Cardiac fibroblast (primary cell): Measurements from ENCODE around the gene KHDC4.

Experiments
- DNase-seq, 2 donors: peaks; one replicate each; pipeline versions ENCODE4 v3.0.0 to v3.0.0-alpha.2; 2010; ENCODE audit warnings: low read depth in 2 of 2
- H3K4me3 ChIP-seq, 2 donors: replicated peaks in 1 of 2; 1 replicate in 1 of 2; 2 replicates in 1 of 2; pipeline ENCODE4 v1.5.1; 2011; ENCODE audit warnings: low read depth in 2 of 2, low read length in 2 of 2, mild to moderate bottlenecking in 2 of 2, moderate library complexity in 1 of 2
- TF ChIP-seq, protein P1 (sequence below): IDR thresholded peaks from one replicate; pipeline ENCODE4 v1.5.1; 2011; ENCODE audit warnings: low read depth, mild to moderate bottlenecking, low read length, inconsistent platforms

KHDC4 gene

DNA sequence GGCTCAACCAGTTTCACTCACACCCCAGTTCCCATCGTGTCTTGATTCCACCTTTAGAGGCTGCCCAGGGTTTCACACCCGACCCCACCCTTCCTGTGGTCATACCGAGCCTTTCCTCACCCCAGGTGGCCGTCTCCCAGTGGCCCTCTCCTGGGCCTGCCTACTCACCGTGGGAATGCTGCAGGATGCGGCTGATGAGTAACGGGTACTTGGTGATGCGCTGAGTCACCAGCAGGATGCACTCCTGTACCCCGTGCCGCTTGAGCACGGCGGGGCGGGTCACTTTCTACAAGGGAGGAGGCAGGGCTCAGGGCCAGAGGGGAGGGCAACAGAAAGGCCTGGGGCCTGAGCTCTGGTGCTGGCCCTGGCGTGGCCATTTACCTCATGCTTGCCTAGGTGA, 27.7 kb upstream of the KHDC4 start:
- DNase-seq = peak; percentile 90 to 98
- no peak overlapping the region for H3K4me3 ChIP-seq
- TF ChIP-seq, protein P1, sequence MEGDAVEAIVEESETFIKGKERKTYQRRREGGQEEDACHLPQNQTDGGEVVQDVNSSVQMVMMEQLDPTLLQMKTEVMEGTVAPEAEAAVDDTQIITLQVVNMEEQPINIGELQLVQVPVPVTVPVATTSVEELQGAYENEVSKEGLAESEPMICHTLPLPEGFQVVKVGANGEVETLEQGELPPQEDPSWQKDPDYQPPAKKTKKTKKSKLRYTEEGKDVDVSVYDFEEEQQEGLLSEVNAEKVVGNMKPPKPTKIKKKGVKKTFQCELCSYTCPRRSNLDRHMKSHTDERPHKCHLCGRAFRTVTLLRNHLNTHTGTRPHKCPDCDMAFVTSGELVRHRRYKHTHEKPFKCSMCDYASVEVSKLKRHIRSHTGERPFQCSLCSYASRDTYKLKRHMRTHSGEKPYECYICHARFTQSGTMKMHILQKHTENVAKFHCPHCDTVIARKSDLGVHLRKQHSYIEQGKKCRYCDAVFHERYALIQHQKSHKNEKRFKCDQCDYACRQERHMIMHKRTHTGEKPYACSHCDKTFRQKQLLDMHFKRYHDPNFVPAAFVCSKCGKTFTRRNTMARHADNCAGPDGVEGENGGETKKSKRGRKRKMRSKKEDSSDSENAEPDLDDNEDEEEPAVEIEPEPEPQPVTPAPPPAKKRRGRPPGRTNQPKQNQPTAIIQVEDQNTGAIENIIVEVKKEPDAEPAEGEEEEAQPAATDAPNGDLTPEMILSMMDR = peak; percentile 12

DNA sequence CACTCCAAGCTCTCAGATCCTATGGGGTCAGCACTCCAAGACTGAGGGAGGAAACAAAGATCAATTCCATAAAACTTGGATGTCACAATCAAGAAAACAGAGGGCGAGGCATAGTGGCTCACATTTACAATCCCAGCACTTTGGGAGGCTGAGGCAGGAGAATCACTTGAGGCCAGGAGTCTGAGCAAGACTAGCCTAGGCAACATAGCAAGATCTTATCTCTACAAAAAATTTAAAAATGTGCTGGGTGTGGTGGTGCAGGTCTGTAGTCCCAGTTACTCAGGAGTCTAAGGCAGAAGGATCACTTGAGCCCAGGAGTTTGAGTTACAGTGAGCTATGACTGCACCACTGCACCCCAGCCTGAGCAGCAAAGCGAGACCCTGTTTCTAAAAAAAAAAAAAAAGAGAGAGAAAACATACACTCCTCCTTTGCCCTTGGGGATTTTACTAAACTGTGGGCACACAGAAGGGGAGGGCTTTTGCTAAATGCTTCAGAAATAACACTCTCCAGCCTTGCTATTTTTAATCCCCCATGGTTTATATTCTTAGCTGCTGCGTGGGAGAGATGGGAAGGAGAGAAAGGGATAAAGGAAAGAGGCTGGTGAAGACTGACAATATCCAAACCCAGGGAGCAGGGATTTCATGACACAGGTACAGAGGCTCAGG, 26.0 kb upstream of the KHDC4 start:
- no peak overlapping the region for H3K4me3 ChIP-seq
- DNase-seq = no peak
- TF ChIP-seq, protein P1 = no peak

DNA sequence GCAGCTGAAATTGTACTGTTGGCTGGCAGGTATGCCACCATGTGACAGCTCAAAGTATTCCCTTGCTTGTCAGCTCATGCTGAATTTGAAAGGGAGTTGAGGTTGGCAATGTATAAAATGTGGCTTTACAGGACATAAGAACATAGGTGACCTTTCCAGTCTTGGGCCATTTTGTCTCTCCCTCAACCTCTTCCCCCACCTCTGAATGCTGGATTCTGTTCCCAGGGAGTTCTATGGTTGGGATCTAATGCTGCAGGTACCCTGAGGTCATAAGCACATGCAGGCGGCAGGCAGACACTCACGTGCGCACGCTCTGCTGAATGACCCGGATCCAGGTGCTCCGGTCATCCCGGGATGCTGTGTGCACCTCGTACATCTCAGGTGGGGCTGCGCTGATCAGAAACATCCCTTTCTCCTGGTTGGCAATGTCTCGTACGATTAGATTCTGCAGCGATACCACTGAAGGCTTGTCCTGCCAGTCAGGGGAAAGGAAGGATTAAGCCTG, 23.2 kb upstream of the KHDC4 start:
- DNase-seq = no peak
- TF ChIP-seq, protein P1 = no peak
- H3K4me3 ChIP-seq = no peak overlapping the region

DNA sequence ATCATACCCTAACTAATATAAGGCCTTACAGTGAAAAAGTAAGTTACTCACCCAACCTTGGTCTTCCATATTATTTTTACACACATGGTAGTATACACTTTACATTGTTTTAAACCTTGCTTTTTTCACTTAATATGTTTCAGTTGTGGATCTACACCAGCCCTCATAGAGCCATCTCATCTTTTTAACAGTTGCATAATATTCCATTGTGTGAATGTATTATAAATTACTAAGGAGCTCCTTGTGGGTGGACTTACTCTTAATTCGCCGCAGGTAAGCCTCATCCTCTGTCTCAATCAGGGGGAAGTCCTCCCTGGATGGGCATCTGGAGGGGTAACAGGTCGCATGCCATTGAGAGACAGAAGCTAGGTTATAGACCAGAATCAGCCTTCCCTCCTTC, 20.4 kb upstream of the KHDC4 start:
- H3K4me3 ChIP-seq = no peak overlapping the region
- TF ChIP-seq, protein P1 = no peak
- DNase-seq = no peak

DNA sequence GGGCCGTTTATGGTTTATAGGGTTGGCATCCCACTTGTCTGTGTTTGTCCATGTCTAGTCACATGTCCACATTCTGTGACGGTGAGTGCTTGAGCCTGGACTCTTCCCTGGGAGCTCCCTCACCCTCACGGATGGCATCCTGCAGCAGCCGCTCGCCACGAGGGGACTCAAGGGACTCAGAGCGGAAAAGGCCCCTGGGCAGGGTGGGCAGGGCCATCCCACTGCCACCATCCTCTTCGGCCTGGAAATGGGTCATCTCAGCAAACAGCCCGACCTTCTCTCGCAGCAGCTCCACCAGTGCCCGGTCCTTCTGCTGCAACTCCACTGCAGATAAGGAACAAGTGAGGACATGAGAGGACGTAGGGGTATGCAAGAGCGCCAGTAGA, 18.3 kb upstream of the KHDC4 start:
- TF ChIP-seq, protein P1 = no peak
- H3K4me3 ChIP-seq = no peak overlapping the region
- no peak for DNase-seq

DNA sequence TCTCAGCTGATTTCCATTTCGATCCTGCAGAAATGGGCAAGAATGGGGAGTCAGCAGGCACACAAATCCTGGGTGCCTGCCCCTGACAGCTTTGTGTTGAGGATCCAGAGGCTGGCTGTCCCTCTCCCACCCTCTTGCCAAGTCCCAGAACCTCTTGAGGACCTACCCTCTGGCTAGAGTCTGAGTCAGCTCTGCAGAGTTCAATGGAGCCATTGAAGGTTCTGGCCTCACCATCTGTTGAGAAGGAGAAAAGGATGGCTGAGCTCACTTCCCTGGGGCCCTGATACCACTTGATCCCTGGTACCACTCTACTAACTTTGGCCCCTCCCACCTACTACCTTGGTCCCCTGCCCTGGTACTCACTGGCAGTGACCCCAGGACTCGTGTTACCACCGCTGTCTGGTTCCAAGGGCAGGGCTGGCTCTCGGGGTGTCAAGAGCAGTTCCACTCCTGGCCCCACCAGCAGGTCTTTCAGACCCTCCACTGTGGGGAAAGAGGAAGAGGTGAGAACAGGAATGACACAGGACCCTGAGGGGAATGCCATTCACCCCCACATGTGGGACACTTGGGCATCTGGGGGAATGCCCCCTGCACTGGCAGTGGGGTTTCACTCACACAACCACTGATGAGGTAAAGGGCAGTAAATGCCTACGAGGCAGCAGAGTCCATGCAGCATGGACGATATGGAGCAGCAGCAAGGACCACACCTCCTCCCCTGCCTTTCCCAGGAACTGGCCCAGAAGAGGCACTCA, 17.7 kb upstream of the KHDC4 start:
- TF ChIP-seq, protein P1 = no peak
- DNase-seq = no peak
- no peak overlapping the region for H3K4me3 ChIP-seq
